ENCODE measurements around the gene SH3RF3.

The SH3RF3 gene

GRCh38 chr2:109139002-109139401 lies 10.0 kb downstream of the SH3RF3 start:
- no peak for DNase-seq (ENCODE audit: low read depth, low spot score)

GRCh38 chr2:109139865-109140396 lies 10.9 kb downstream of the SH3RF3 start:
- no peak for DNase-seq (ENCODE audit: low read depth, low spot score)

GRCh38 chr2:109141006-109141600 lies 12.1 kb downstream of the SH3RF3 start:
- DNase-seq (ENCODE audit: low read depth, low spot score): no peak

DNA sequence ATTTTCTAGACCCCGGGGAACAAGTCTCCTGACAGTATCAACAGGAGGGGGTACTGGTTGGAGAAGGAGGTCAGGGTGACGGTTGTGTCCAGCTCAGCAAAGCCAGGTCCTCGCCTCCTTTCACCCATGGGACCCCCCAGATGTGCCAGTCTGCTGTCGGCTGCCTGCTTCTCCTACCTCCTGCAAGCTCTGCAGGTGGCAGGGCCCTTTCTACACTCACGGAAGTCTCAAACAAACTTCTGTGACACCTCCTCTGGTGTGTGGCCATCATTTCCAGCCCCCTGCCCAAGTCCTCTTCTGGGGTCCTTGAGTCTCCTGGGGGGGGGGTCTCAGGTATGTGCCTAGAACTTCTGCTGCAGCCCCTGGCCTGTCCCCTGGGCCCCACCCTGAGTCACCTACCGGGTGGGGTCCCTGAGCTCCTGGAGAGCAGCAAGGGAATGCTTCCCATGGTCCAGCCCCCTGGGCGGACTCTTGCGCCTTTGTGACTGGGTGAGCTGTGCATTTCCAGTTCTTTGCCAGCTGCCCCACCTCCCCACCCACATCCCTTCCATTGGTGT lies 12.8 kb downstream of the SH3RF3 start:
- DNase-seq (ENCODE audit: low read depth, low spot score): no peak

DNA sequence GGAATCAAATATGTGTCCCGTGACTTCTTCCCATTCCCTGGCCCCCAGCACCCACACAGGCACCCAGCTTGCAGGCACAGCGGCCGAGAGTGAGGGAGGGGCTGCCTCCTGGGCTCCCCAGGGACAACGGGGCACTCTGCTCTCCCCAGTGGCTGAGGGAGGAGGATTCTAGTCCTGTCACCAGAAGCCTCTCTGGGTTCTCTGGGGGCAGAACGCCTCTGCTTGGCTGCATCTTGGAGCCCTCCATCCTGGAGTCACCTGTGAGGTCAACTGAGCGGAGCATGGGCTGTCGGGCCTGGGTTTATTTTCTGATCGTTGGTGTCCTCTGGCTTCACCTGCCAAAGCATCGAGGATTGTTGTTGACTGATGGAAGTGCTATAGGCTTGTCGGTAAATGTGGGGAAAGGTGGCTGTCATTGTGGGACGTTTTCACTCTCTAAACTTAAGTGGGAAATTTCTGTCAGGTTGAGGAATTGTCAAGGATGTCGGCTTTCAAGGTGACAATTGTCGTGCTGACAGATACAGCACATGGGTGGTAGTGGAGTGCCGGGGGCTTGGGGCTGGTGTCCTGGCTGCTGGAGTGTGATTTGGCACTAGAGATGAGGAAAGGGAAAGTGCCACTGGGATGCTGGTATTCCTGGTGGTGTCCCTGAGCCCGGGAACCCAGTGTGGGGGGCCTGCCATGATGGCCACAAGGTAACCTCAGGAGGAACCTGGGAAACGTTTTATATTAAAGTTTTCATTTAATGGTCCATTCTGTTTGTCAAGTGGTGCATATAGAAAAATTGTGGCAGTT lies 13.6 kb downstream of the SH3RF3 start:
- no peak for DNase-seq (ENCODE audit: low read depth, low spot score)

- DNase-seq (ENCODE audit: low read depth, low spot score): no peak
These were observed 14.5 kb downstream of the SH3RF3 start for GRCh38 chr2:109143214-109144187.

- DNase-seq (ENCODE audit: low read depth, low spot score): no peak
These were observed 15.3 kb downstream of the SH3RF3 start for GRCh38 chr2:109144271-109144670.

DNA sequence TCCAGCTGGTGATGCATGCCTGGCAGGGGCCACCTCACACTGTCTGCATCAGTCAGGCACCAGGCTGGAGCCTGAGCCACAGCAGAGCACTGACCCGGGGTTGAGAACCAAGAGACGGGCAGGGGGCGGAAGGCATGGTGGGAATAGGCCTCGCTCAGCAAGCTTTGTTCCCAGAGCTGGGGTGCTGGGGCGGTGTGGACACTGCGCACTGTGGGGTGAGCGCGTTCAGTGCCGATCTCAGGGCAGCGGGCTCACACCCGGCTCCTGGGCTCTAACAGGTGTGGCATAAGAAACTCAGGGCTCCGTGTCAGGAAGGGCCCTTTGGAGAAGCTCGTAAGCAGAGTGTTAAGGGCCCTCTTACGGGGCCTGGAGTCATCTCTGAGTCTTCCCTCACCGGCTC lies 15.7 kb downstream of the SH3RF3 start:
- DNase-seq (ENCODE audit: low read depth, low spot score): no peak

GRCh38 chr2:109145286-109145685 lies 16.3 kb downstream of the SH3RF3 start:
- no peak for DNase-seq (ENCODE audit: low read depth, low spot score)

DNA sequence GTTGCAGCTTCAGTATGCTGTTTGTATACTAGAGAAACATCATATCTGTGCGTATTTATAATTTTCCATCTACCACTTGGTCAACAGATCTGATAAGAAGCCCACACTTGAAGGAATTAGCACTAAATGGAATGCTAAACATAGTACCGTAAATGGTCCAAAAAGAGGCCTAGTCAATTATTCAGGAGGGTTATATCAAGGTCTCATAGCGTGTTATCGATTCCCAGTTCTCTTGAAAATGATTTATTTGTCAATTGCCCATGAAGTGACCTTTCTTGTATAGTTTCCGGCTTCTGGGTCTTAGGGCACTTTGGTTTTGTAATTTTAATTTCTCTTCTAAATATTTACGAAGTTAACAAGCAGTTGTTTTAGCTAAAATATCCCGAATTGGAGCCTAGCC lies 18.4 kb downstream of the SH3RF3 start:
- DNase-seq (ENCODE audit: low read depth, low spot score): no peak

DNA sequence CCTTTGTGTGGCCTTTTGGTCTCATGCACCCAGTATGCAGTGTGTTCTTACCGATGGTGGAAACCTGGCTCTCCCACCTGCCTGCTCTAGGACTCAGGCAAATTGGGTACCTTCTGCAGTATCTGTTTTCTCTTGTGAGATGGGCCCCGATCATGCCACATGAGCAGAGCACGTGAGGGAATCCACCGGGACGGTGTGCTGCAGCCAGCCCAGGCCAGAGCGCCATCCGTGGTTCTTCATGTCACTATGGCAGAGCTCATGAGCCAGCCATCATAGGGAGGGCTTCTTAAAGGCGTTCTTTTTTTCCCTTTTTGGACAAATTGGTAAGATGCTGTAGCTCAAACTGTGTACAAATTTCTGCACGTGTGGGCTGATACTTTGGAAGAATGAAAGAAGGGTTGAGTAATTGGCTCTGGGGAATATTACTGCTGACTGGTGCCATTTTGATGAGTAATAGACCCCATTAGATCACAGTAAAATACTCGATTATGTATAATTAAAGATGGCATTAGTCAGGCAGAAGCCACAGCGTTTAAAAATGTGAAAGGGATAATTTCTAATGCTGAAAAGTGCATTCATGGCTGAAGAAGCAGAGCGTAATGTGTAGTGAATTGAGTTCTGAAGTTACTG lies 19.2 kb downstream of the SH3RF3 start:
- DNase-seq (ENCODE audit: low read depth, low spot score): no peak

GRCh38 chr2:109148991-109149645 lies 20.1 kb downstream of the SH3RF3 start:
- no peak for DNase-seq (ENCODE audit: low read depth, low spot score)

- DNase-seq (ENCODE audit: low read depth, low spot score): no peak
These were observed 21.6 kb downstream of the SH3RF3 start for GRCh38 chr2:109150559-109150958.

GRCh38 chr2:109151519-109151918 lies 22.5 kb downstream of the SH3RF3 start:
- no peak for DNase-seq (ENCODE audit: low read depth, low spot score)

- no peak for DNase-seq (ENCODE audit: low read depth, low spot score)
These were observed 24.2 kb downstream of the SH3RF3 start for GRCh38 chr2:109153005-109153784.

DNA sequence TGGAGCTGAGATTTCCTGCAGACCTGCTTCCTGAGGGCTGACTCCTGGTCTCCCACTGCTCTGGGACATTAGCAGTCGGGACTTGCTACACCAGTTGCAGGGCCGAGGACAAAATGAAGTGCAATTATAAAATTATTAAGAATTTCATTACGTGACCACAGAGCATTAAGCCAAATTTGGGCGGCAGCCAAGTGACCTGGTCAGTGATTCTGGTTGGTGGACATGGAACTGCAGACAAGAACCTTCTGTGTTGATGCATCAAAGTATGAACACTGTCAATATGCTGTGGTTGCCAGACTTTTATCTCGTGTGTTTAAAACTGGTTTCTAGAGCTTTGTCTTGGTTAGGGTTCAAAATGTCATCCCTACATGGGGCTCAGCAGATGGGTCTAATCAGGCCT lies 24.8 kb downstream of the SH3RF3 start:
- no peak for DNase-seq (ENCODE audit: low read depth, low spot score)

GRCh38 chr2:109154226-109154625 lies 25.2 kb downstream of the SH3RF3 start:
- DNase-seq (ENCODE audit: low read depth, low spot score): no peak

DNA sequence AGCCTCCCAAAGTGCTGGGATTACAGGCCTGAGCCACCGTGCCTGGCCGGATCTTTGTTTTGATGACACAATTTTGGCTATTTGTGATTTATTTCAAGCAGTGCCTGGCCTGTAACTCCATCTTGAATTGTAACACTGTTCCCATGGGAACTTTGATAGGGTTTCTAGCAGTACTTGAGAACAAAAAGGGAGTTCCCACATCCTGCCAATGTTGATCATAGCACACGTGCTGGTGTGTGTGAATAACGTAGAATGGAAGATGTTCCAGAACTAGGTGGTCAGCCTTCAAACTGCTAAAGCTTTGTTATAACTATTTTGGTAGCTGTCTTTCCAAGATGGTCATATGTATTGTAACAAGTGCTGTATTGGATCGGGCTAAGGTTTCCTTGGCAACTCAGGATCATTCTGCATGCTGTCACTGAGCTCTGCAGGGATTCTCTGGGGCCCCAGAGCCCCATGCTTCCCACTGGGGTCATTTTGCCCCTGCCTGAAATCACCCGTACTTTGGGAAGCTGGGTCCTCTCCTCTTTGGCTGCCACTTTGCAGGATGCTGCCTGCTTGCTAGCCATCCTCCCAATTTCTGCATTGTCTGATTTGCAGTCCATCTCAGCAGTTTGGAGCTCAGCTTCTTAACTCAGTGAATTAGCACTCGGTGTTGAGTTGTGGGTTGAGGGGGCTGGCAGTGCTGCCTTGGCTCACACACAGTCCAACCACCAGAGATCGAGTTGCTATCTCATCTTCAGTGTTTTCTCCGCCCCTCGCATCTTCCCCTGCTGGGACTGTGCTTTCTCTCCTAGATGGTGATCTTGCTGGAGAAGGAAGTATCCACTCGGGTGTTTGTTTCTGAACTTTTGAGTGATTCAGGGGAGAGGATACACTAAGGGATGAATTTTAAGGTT lies 26.8 kb downstream of the SH3RF3 start:
- no peak for DNase-seq (ENCODE audit: low read depth, low spot score)
